Panc1 (cell line): ENCODE data around the gene LARP4B.

Experiments
- POLR2AphosphoS5 ChIP-seq: IDR thresholded peaks from 2 replicates; pipeline ENCODE4 v1.6.1; 2012; ENCODE audit warnings: mild to moderate bottlenecking, low read depth, low read length, moderate library complexity
- TF ChIP-seq, protein P1 (sequence below): fragments of 450-650 bp; IDR thresholded peaks from 2 replicates; pipeline ENCODE4 v1.5.1; 2017; ENCODE audit warnings: mild to moderate bottlenecking

DNA sequence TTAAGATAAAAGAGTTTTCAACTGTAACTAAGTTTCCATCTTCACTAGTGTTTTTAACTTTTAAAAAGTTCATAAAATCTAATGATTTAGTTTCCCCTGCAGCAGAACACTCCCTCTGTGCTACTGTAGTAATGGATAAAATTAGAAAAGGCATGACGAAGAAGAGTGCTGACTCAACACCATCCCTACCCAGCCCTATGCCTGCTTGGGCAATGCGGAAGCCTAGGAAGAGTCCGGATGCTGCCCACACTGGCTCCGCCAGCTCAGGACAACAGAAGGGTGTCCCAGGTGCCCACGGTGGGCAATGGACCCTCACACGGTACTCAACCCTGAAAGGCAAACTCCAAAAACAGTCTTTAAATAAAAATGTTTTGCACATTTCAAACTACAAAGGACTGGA lies 118.2 kb downstream of the LARP4B start:
- TF ChIP-seq, protein P1, sequence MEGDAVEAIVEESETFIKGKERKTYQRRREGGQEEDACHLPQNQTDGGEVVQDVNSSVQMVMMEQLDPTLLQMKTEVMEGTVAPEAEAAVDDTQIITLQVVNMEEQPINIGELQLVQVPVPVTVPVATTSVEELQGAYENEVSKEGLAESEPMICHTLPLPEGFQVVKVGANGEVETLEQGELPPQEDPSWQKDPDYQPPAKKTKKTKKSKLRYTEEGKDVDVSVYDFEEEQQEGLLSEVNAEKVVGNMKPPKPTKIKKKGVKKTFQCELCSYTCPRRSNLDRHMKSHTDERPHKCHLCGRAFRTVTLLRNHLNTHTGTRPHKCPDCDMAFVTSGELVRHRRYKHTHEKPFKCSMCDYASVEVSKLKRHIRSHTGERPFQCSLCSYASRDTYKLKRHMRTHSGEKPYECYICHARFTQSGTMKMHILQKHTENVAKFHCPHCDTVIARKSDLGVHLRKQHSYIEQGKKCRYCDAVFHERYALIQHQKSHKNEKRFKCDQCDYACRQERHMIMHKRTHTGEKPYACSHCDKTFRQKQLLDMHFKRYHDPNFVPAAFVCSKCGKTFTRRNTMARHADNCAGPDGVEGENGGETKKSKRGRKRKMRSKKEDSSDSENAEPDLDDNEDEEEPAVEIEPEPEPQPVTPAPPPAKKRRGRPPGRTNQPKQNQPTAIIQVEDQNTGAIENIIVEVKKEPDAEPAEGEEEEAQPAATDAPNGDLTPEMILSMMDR: no peak
- no peak for TF ChIP-seq POLR2AphosphoS5
